Sigmoid colon (tissue), 4 donors: Measurements from ENCODE around the gene TRIM51.
"Not testable (repeated sequence)": the region's sequence is repeated elsewhere in the genome, so short reads cannot be mapped to it uniquely, and the experiment has no call there.

Experiments used
- EP300 ChIP-seq, 4 donors: sonication (generic); formaldehyde crosslinking; IDR thresholded peaks; one replicate each; pipeline ENCODE4 v1.6.1; 2017; ENCODE audit warnings: antibody characterized with exemption in 4 of 4
- TF ChIP-seq, protein P1 (sequence below), 4 experiments: fragments of 450-650 bp in 3 of 4; fragments of 200-600 bp in 1 of 4; IDR thresholded peaks; one replicate each; pipeline ENCODE4 v1.5.1; 2016 to 2019; ENCODE audit warnings: antibody characterized with exemption in 4 of 4, mild to moderate bottlenecking in 3 of 4, moderate library complexity in 2 of 4

DNA sequence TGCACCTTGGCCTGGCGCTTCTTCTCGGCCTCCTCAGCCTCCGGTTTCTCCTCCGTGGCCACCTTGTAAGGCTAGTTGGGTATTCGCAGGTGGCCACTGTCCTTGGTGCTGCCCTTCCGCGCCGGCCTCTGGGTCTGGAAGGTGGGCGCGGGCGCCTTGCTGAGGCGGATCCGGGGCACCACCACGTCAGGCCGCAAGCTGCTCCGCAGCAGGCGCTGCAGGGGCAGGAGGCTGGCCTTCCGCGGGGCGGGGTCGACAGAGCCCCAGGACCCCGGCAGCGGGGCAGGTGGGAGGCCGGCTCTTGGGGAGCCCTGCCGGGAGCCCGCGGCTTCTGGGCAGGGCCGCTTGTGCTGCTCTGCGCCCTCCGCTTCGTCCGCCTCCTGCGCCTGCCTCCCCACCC lies 10.4 kb upstream of the TRIM51 start:
- TF ChIP-seq EP300 (IDR thresholded peaks at IDR 0.05) = not testable (repeated sequence)
- TF ChIP-seq, protein P1, sequence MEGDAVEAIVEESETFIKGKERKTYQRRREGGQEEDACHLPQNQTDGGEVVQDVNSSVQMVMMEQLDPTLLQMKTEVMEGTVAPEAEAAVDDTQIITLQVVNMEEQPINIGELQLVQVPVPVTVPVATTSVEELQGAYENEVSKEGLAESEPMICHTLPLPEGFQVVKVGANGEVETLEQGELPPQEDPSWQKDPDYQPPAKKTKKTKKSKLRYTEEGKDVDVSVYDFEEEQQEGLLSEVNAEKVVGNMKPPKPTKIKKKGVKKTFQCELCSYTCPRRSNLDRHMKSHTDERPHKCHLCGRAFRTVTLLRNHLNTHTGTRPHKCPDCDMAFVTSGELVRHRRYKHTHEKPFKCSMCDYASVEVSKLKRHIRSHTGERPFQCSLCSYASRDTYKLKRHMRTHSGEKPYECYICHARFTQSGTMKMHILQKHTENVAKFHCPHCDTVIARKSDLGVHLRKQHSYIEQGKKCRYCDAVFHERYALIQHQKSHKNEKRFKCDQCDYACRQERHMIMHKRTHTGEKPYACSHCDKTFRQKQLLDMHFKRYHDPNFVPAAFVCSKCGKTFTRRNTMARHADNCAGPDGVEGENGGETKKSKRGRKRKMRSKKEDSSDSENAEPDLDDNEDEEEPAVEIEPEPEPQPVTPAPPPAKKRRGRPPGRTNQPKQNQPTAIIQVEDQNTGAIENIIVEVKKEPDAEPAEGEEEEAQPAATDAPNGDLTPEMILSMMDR (IDR thresholded peaks at IDR 0.05) = not testable (repeated sequence)
